C4-2B (cell line): Measurements from ENCODE around the gene PTCH2.

ENCODE experiments used
- H3K27ac ChIP-seq: fragments of 450-650 bp; 2 replicates; pipeline ENCODE4 v1.5.1; 2017
- CTCF ChIP-seq: fragments of 450-650 bp; conservative IDR thresholded peaks from 2 replicates; pipeline ENCODE4 v1.5.1; 2017; ENCODE audit warnings: mild to moderate bottlenecking
- ZFX ChIP-seq: fragments of 450-650 bp; IDR thresholded peaks from 2 replicates; pipeline ENCODE4 v1.6.1; 2017

The PTCH2 gene

GRCh38 chr1:44805311-44806024, 37.6 kb downstream of the PTCH2 start:
- TF ChIP-seq CTCF (no peak), ZFX (no peak)
- H3K27ac ChIP-seq: no peak overlapping the region

GRCh38 chr1:44803312-44804095, 39.5 kb downstream of the PTCH2 start:
- TF ChIP-seq ZFX (no peak), CTCF (no peak)
- no peak overlapping the region for H3K27ac ChIP-seq

- H3K27ac ChIP-seq: no peak overlapping the region
- TF ChIP-seq CTCF (no peak), ZFX (no peak)
Observed at GRCh38 chr1:44803062-44803311, 40.1 kb downstream of the PTCH2 start.

- H3K27ac ChIP-seq: no peak overlapping the region
- TF ChIP-seq CTCF (no peak), ZFX (no peak)
Observed at GRCh38 chr1:44802306-44803061, 40.6 kb downstream of the PTCH2 start.

GRCh38 chr1:44801491-44802305, 41.4 kb downstream of the PTCH2 start:
- no peak overlapping the region for H3K27ac ChIP-seq
- no peak for TF ChIP-seq ZFX
- no peak for TF ChIP-seq CTCF

- TF ChIP-seq CTCF (peak; percentile 98), ZFX (peak; percentile 52; the same call in 1 of the 2 replicates)
- H3K27ac ChIP-seq: peak within 1 kb of the TSS; percentile 65
Observed at GRCh38 chr1:44799770-44800584, 43.1 kb downstream of the PTCH2 start, which contains the start of gene PLK3. TSS of gene PLK3 (plus strand) at chr1:44800377. CDS start at chr1:44800464, 87 bp downstream.
